Neuron (in vitro differentiated cells): Measurements from ENCODE around the gene TMPRSS15.

Experiments
- H2AFZ ChIP-seq: one replicate; pipeline ENCODE4 v1.6.1; 2013; ENCODE audit warnings: low read depth, mild to moderate bottlenecking, inconsistent platforms, low read length, moderate library complexity
- H3K27me3 ChIP-seq: one replicate; pipeline ENCODE4 v1.6.1; 2013; ENCODE audit warnings: low read length; ENCODE audit not compliant: insufficient read depth
- H3K36me3 ChIP-seq: one replicate; pipeline ENCODE4 v1.6.1; 2013; ENCODE audit warnings: low read length; ENCODE audit not compliant: insufficient read depth
- H3K4me1 ChIP-seq: one replicate; pipeline ENCODE4 v1.6.1; 2013; ENCODE audit warnings: low read length; ENCODE audit not compliant: insufficient read depth
- H3K4me3 ChIP-seq: 2 replicates; pipeline ENCODE4 v1.5.1; 2013; ENCODE audit warnings: mild to moderate bottlenecking, low read length, moderate library complexity
- H3K9me3 ChIP-seq: one replicate; pipeline ENCODE4 v1.6.1; 2013; ENCODE audit warnings: low read length

The TMPRSS15 gene

GRCh38 chr21:18318156-18318555, 85.4 kb downstream of the TMPRSS15 start:
- no peaks in the 10 kb centered on the region for H3K27me3 ChIP-seq
- no peak overlapping the region for H2AFZ ChIP-seq
- no peaks in the 10 kb centered on the region for H3K9me3 ChIP-seq
- H3K4me3 ChIP-seq = no peak overlapping the region
- H3K36me3 ChIP-seq = no peaks in the 10 kb centered on the region
- no peaks in the 10 kb centered on the region for H3K4me1 ChIP-seq

- H3K36me3 ChIP-seq = no peaks in the 10 kb centered on the region
- H3K9me3 ChIP-seq = no peaks in the 10 kb centered on the region
- no peaks in the 10 kb centered on the region for H3K27me3 ChIP-seq
Observed at GRCh38 chr21:18298228-18298627, 105.4 kb downstream of the TMPRSS15 start.

DNA sequence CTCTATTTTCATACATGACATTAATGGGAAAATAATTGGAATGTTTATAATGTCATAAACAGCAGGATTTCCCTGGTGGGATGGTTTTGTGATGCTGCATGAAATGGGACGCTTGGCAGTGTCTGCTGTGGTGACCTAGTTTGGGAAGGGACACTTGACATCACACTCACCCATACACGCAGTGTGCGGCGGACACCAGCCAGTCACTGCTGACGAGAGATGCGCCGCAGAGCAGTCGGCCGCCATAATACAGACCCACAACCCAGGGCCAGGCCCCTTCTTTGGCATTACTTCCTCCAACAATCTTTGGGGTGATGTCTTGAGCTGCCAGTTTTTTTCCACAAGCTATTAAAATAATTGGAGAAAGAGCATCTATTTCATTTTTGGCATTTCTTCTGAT, 109.5 kb downstream of the TMPRSS15 start:
- no peak overlapping the region for H2AFZ ChIP-seq
- H3K9me3 ChIP-seq = no peaks in the 10 kb centered on the region
- no peak overlapping the region for H3K4me3 ChIP-seq
- no peaks in the 10 kb centered on the region for H3K27me3 ChIP-seq
- H3K36me3 ChIP-seq = no peaks in the 10 kb centered on the region
- no peaks in the 10 kb centered on the region for H3K4me1 ChIP-seq

More at GRCh38 chr21:18298228-18298627, 105.4 kb downstream of the TMPRSS15 start:
- no peak overlapping the region for H3K4me3 ChIP-seq
- H2AFZ ChIP-seq = no peak overlapping the region
- H3K4me1 ChIP-seq = no peaks in the 10 kb centered on the region

GRCh38 chr21:18289876-18290275, 113.7 kb downstream of the TMPRSS15 start:
- H3K4me1 ChIP-seq = no peaks in the 10 kb centered on the region
- H3K36me3 ChIP-seq = no peaks in the 10 kb centered on the region
- H3K27me3 ChIP-seq = no peaks in the 10 kb centered on the region
- no peak overlapping the region for H3K4me3 ChIP-seq
- H3K9me3 ChIP-seq = no peaks in the 10 kb centered on the region
- no peak overlapping the region for H2AFZ ChIP-seq

DNA sequence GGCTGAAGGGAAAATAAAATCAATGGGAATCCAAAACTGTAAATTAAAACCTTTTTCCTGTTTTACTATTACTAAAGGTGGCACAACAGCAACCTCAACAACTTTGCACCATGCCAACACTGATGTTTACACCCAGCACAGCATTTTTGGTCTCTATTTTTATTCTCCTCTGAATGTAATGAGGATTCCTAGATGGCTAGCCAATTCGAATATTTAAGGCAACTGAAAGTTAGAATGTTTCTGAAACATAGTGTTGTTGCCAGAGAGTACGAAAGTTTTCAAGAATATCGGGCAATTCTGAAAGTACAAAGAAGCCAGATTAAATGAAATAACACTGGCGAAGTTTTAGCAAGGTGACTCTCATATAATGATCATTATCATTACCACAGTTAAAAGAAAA, 118.2 kb downstream of the TMPRSS15 start:
- no peaks in the 10 kb centered on the region for H3K27me3 ChIP-seq
- no peaks in the 10 kb centered on the region for H3K9me3 ChIP-seq
- H3K36me3 ChIP-seq = no peaks in the 10 kb centered on the region
- no peak overlapping the region for H2AFZ ChIP-seq
- H3K4me1 ChIP-seq = no peaks in the 10 kb centered on the region
- H3K4me3 ChIP-seq = no peak overlapping the region

DNA sequence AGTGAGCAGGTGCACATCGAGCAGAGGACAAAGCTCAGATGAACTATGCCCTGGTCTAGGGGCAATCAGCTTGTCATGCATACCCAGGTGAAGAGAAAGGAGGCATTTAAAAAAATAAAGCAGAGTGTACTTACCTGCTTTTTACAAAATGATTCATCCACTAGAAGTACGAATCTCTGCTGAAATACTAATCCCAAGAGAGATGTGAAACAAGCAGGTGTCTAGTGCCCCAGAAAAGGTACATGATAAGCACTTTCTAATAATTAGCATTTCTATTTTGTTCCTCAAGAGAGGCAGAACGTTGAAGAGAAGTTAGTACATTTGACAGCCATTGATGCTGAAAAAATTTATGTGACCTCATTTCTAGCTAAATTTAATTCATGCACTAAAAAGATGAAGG, 127.8 kb downstream of the TMPRSS15 start:
- no peaks in the 10 kb centered on the region for H3K9me3 ChIP-seq
- no peaks in the 10 kb centered on the region for H3K27me3 ChIP-seq
- no peaks in the 10 kb centered on the region for H3K4me1 ChIP-seq
- no peak overlapping the region for H3K4me3 ChIP-seq
- H2AFZ ChIP-seq = no peak overlapping the region
- no peaks in the 10 kb centered on the region for H3K36me3 ChIP-seq

- Histone ChIP-seq H3K9me3 (no peaks in the 10 kb centered on the region), H3K36me3 (no peaks in the 10 kb centered on the region), H3K4me1 (no peaks in the 10 kb centered on the region), H3K27me3 (no peaks in the 10 kb centered on the region), H3K4me3 (no peak overlapping the region), H2AFZ (no peak overlapping the region)
Observed at GRCh38 chr21:18274370-18274769, 129.2 kb downstream of the TMPRSS15 start.

- Histone ChIP-seq H3K4me3 (no peak overlapping the region), H3K36me3 (no peaks in the 10 kb centered on the region), H2AFZ (no peak overlapping the region), H3K27me3 (no peaks in the 10 kb centered on the region), H3K9me3 (no peaks in the 10 kb centered on the region), H3K4me1 (no peaks in the 10 kb centered on the region)
Observed at GRCh38 chr21:18273400-18273799, 130.2 kb downstream of the TMPRSS15 start.

GRCh38 chr21:18269856-18270255, 133.7 kb downstream of the TMPRSS15 start:
- Histone ChIP-seq H3K27me3 (no peaks in the 10 kb centered on the region), H3K9me3 (no peaks in the 10 kb centered on the region), H3K36me3 (no peaks in the 10 kb centered on the region), H2AFZ (no peak overlapping the region), H3K4me3 (no peak overlapping the region), H3K4me1 (no peaks in the 10 kb centered on the region)

DNA sequence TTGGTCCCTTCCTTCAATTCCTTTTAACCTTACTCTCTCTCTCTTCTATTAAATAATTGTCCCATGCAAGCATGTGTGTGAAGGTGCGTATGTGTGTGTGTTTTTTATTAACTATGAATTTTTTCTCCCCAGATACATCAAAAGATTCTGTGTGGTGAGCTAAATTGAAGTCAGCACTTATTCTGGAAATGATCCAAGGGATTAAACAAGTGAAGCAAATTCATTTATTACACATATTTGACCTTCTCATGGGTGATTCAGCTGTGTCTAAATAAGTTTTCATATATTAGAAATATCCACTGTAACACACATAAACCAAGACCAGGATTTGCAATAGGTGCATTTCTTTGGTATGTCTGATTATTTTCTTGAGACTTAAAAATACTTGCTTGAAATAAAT, 134.7 kb downstream of the TMPRSS15 start:
- Histone ChIP-seq H3K9me3 (no peaks in the 10 kb centered on the region), H3K4me3 (no peak overlapping the region), H3K36me3 (no peaks in the 10 kb centered on the region), H3K27me3 (no peaks in the 10 kb centered on the region), H2AFZ (no peak overlapping the region), H3K4me1 (no peaks in the 10 kb centered on the region)

- Histone ChIP-seq H3K4me1 (no peaks in the 10 kb centered on the region), H3K9me3 (no peaks in the 10 kb centered on the region), H3K4me3 (no peak overlapping the region), H3K36me3 (no peaks in the 10 kb centered on the region), H2AFZ (no peak overlapping the region), H3K27me3 (no peaks in the 10 kb centered on the region)
Observed at GRCh38 chr21:18267496-18267895, 136.1 kb downstream of the TMPRSS15 start.

DNA sequence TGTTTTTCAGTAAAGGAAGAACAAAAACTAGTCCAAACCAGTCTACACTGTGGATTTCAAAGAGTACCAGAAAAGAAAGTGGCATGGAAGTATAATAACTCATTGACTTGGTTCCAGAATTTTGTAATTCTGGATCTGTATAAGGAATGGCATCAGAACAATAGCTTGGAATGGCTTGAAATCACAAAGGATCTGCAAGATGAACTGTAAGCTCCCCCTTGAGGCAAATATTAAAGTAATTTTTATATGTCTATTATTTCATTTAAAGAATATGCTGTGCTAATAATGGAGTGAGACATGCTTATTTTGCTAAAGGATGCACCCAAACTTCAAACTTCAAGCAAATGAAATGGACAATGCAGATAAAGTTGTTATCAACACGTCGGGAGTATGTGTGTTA, 137.6 kb downstream of the TMPRSS15 start:
- Histone ChIP-seq H2AFZ (no peak overlapping the region), H3K27me3 (no peaks in the 10 kb centered on the region), H3K36me3 (no peaks in the 10 kb centered on the region), H3K9me3 (no peaks in the 10 kb centered on the region), H3K4me3 (no peak overlapping the region), H3K4me1 (no peaks in the 10 kb centered on the region)

- Histone ChIP-seq H3K4me1 (no peaks in the 10 kb centered on the region), H3K27me3 (no peaks in the 10 kb centered on the region), H3K4me3 (no peak overlapping the region), H3K9me3 (no peaks in the 10 kb centered on the region), H2AFZ (no peak overlapping the region), H3K36me3 (no peaks in the 10 kb centered on the region)
Observed at GRCh38 chr21:18253799-18254198, 149.8 kb downstream of the TMPRSS15 start.

- no peaks in the 10 kb centered on the region for H3K27me3 ChIP-seq
- H3K36me3 ChIP-seq = no peaks in the 10 kb centered on the region
- no peaks in the 10 kb centered on the region for H3K4me1 ChIP-seq
- H3K4me3 ChIP-seq = no peak overlapping the region
- no peak overlapping the region for H2AFZ ChIP-seq
- H3K9me3 ChIP-seq = no peaks in the 10 kb centered on the region
Observed at GRCh38 chr21:18253221-18253620, 150.4 kb downstream of the TMPRSS15 start.
